Endothelial cell (in vitro differentiated cells): ENCODE measurements around the gene MTF1. TPM values are rescaled to one million over a fixed set of nuclear protein-coding genes. Genes with fewer than 3 reads are reported as not detected.

Experiments used
- DNase-seq: peaks from one replicate; pipeline ENCODE4 v3.0.0; 2021; ENCODE audit warnings: low spot score
- H3K27ac Mint-ChIP-seq: one replicate; pipeline ENCODE4 v1.8.0; 2021; ENCODE audit warnings: mixed read lengths, inconsistent platforms; ENCODE audit not compliant: unreplicated experiment
- H3K27me3 Mint-ChIP-seq: one replicate; pipeline ENCODE4 v1.8.0; 2021; ENCODE audit warnings: mild to moderate bottlenecking, moderate library complexity, mixed read lengths, inconsistent platforms; ENCODE audit not compliant: unreplicated experiment
- H3K36me3 Mint-ChIP-seq: one replicate; pipeline ENCODE4 v1.8.0; 2021; ENCODE audit warnings: mild to moderate bottlenecking, low read depth, mixed read lengths, inconsistent platforms; ENCODE audit not compliant: unreplicated experiment
- H3K4me1 Mint-ChIP-seq: one replicate; pipeline ENCODE4 v1.8.0; 2021; ENCODE audit warnings: mild to moderate bottlenecking, mixed read lengths, inconsistent platforms; ENCODE audit not compliant: unreplicated experiment
- H3K4me3 Mint-ChIP-seq: one replicate; pipeline ENCODE4 v1.8.0; 2021; ENCODE audit warnings: mild to moderate bottlenecking, mixed read lengths, inconsistent platforms; ENCODE audit not compliant: unreplicated experiment
- H3K9me3 Mint-ChIP-seq: one replicate; pipeline ENCODE4 v1.8.0; 2021; ENCODE audit warnings: mixed read lengths, inconsistent platforms; ENCODE audit not compliant: unreplicated experiment
- total RNA-seq: library from RNA; stranded (reverse); fragmentation: NEBNext Ultra II Directional; extraction: Animal tissue kit (Norgen Biotek cat#: 25700); gene quantifications from one replicate; pipeline ENCODE4 v1.2.1, GENCODE V29; 2021; ENCODE audit not compliant: unreplicated experiment
- TF ChIP-seq, protein P1 (sequence below): fragments of 200-600 bp; sonication (generic); IDR thresholded peaks from one replicate; pipeline ENCODE4 v1.5.0; 2021; ENCODE audit warnings: antibody characterized with exemption; ENCODE audit not compliant: unreplicated experiment

MTF1 gene
- total RNA-seq, 1 donor from 2014 or later: 10.1 TPM

DNA sequence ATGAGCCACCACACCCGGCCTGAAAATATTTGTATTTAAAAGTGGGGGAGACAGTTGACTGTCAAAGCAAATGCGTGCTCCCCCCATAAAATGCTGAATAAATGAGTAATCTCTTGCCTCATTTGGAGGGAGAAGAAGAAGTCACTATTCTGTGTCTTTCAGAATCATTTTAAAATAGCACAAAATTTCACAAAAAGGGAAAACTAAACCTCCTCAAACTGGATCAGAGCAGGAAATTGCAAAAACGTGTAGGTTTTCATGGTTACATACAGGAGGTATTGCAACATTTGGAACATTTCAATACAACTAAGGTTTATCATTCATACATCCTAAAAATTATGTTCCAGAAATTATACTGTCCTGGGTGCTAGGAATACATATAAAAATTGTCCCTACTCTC is 13.6 kb downstream of the MTF1 start:
- no peak for DNase-seq
- Mint-ChIP-seq H3K4me1 (peaks cover 15% of the 10 kb centered on the region), H3K4me3 (no peak overlapping the region), H3K9me3 (no peaks in the 10 kb centered on the region), H3K27ac (no peak overlapping the region), H3K36me3 (no peaks in the 10 kb centered on the region), H3K27me3 (peaks cover 1% of the 10 kb centered on the region)
- TF ChIP-seq, protein P1, sequence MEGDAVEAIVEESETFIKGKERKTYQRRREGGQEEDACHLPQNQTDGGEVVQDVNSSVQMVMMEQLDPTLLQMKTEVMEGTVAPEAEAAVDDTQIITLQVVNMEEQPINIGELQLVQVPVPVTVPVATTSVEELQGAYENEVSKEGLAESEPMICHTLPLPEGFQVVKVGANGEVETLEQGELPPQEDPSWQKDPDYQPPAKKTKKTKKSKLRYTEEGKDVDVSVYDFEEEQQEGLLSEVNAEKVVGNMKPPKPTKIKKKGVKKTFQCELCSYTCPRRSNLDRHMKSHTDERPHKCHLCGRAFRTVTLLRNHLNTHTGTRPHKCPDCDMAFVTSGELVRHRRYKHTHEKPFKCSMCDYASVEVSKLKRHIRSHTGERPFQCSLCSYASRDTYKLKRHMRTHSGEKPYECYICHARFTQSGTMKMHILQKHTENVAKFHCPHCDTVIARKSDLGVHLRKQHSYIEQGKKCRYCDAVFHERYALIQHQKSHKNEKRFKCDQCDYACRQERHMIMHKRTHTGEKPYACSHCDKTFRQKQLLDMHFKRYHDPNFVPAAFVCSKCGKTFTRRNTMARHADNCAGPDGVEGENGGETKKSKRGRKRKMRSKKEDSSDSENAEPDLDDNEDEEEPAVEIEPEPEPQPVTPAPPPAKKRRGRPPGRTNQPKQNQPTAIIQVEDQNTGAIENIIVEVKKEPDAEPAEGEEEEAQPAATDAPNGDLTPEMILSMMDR: no peak

DNA sequence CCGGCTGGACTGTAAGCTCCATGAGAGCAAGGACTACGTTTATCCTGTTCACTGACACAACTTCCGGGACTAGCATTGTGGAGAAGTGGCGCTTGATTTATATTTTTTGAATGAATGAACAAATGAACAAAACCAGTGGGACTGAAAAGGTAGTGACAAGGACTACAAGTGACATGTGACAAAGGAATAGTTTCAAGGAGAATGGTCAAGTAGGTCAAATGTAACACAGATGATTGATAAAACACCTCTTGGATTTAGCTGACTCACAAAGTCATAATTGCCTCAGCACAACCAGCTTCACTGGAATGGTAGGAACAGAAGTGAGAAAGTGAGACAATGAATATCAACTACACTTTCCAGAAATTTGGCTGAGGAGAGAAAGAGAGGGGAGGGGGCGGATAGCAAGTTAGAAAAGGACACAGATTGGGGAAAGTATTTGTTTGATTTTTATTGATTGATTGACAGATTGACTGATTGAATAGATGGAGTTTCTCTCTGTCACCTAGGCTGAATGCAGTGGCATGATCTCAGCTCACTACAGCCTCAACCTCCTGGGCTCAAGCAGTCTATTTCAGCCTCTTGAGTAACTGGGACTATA is 14.2 kb downstream of the MTF1 start:
- Mint-ChIP-seq H3K27ac (no peak overlapping the region), H3K36me3 (peaks cover under 1% of the 10 kb centered on the region), H3K9me3 (no peaks in the 10 kb centered on the region), H3K4me3 (no peak overlapping the region), H3K4me1 (peaks cover 15% of the 10 kb centered on the region), H3K27me3 (peaks cover 1% of the 10 kb centered on the region)
- TF ChIP-seq, protein P1: no peak
- no peak for DNase-seq

DNA sequence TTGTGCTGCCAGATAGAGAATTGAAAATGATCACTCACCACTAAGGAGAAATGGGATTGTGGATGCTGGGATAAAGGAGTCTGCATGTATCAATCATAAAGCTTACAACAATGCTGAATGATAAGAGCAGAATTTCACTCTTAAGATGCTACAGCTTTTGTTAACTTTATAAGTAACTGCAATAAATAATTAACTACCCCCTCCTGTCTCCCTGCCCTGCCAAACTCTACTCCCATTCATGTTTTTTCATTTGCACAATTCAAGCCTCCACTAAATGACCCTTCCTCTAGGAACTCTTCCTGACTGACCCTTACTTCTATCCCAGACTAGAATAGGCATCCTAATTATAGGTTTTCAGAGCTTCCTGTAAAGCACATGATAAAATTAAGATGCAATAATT is 14.9 kb downstream of the MTF1 start:
- H3K4me1 Mint-ChIP-seq: peaks cover 15% of the 10 kb centered on the region
- TF ChIP-seq, protein P1: no peak
- H3K36me3 Mint-ChIP-seq: peaks cover 6% of the 10 kb centered on the region
- H3K9me3 Mint-ChIP-seq: no peaks in the 10 kb centered on the region
- peaks cover 1% of the 10 kb centered on the region for H3K27me3 Mint-ChIP-seq
- no peak for DNase-seq
- no peak overlapping the region for H3K27ac Mint-ChIP-seq
- H3K4me3 Mint-ChIP-seq: no peak overlapping the region

DNA sequence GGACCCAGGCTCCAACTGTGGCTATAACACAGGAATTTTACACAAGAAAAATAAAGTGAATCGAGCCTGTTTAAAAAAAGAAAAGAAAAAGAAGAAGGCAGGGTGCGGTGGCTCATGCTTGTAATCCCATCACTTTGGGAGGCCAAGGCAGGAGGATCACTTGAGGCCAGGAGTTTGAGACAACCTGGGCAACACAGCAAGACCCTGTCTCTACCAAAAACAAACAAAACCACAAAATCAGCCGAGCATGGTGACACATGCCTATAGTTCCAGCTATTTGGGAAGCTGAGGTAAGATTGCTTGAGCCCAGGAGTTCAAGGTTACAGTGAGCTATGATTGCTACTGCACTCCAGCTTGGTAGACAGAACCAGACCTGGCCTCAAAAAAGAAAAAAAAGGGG is 17.7 kb downstream of the MTF1 start:
- DNase-seq: no peak
- H3K27ac Mint-ChIP-seq: no peak overlapping the region
- peaks cover 12% of the 10 kb centered on the region for H3K4me1 Mint-ChIP-seq
- H3K4me3 Mint-ChIP-seq: no peak overlapping the region
- peaks cover 1% of the 10 kb centered on the region for H3K27me3 Mint-ChIP-seq
- H3K9me3 Mint-ChIP-seq: no peaks in the 10 kb centered on the region
- TF ChIP-seq, protein P1: no peak
- H3K36me3 Mint-ChIP-seq: peaks cover 12% of the 10 kb centered on the region

DNA sequence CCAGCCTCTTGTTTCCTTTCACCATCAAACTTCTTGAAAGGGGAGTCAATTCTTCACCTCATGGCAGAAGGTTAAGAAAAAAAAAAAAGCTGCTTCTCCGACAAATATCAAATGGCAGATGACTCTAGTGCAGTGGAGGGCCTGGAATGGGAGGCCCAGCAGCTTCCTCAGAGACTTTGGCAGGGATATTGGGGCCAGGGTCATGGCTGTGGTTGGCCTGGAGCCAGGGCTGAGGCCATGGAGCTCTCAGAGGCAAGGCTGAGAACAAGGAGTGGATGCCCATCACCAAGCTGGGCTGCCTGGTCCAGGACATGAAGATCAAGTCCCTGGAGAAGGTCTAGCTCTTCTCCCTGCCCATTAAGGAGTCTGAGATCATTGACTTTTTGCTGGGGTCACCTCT is 18.7 kb downstream of the MTF1 start:
- H3K4me3 Mint-ChIP-seq: no peak overlapping the region
- peaks cover 12% of the 10 kb centered on the region for H3K4me1 Mint-ChIP-seq
- H3K9me3 Mint-ChIP-seq: no peaks in the 10 kb centered on the region
- DNase-seq: no peak
- TF ChIP-seq, protein P1: no peak
- H3K27me3 Mint-ChIP-seq: peaks cover 1% of the 10 kb centered on the region
- no peak overlapping the region for H3K27ac Mint-ChIP-seq
- H3K36me3 Mint-ChIP-seq: peaks cover 12% of the 10 kb centered on the region
